HG03565 (cell line): ENCODE results near the gene TRIM71.
"Not testable (repeated sequence)": the region's sequence is repeated elsewhere in the genome, so short reads cannot be mapped to it uniquely, and the experiment has no call there.

ENCODE experiments used
- ATAC-seq: cut with Tn5 transposase; IDR thresholded peaks from one replicate; pipeline ENCODE4 v1.9.1; 2021; ENCODE audit warnings: mild to moderate bottlenecking, moderate library complexity; ENCODE audit not compliant: unreplicated experiment

The TRIM71 gene

DNA sequence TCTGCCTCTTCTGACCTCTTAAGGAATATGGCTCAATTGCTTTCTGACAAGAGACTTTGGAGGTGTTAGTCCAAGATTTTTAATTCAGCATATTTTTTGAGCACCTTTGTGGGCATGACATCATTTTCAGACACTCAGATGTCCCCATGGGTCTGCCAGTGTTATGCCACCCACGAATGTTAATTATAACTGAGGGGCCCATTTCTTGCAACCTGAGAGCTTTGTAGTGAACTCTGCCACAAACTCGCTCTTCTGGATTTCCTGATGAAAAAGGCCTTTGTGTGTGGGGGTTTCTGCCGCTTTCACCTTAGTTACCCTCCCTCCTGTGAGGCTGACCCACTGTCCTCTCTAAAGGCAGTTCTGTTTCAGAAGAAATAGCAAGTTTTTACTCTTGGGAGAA, 69.1 kb downstream of the TRIM71 start:
- ATAC-seq: no peak

DNA sequence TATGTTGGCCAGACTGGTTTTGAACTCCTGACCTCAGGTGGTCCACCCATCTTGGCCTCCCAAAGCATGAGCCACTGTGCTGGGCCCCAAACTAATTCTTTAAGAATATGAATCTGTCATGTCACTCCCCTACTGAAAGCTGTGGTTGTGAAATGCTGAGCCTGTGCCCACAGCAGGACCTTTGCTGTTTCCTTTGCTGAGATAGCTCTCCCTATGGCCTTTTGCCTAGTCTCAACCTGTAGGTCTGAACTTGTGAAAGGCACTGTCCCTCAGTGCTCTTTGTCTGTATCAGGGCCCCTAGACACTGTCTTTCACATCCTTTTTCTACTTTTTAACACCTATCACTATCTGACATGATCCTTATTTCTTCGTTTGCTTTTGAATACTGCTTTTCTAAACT, 70.9 kb downstream of the TRIM71 start:
- ATAC-seq: peak; percentile 91

DNA sequence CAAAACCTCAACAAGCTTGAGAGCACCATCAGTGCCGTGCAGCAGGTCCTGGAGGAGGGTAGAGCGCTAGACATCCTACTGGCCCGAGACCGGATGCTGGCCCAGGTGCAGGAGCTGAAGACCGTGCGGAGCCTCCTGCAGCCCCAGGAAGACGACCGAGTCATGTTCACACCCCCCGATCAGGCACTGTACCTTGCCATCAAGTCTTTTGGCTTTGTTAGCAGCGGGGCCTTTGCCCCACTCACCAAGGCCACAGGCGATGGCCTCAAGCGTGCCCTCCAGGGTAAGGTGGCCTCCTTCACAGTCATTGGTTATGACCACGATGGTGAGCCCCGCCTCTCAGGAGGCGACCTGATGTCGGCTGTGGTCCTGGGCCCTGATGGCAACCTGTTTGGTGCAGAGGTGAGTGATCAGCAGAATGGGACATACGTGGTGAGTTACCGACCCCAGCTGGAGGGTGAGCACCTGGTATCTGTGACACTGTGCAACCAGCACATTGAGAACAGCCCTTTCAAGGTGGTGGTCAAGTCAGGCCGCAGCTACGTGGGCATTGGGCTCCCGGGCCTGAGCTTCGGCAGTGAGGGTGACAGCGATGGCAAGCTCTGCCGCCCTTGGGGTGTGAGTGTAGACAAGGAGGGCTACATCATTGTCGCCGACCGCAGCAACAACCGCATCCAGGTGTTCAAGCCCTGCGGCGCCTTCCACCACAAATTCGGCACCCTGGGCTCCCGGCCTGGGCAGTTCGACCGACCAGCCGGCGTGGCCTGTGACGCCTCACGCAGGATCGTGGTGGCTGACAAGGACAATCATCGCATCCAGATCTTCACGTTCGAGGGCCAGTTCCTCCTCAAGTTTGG, 72.9 kb downstream of the TRIM71 start:
- no peak for ATAC-seq

DNA sequence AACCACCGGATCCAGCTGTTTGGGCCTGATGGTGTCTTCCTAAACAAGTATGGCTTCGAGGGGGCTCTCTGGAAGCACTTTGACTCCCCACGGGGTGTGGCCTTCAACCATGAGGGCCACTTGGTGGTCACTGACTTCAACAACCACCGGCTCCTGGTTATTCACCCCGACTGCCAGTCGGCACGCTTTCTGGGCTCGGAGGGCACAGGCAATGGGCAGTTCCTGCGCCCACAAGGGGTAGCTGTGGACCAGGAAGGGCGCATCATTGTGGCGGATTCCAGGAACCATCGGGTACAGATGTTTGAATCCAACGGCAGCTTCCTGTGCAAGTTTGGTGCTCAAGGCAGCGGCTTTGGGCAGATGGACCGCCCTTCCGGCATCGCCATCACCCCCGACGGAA, 73.6 kb downstream of the TRIM71 start:
- ATAC-seq: no peak

DNA sequence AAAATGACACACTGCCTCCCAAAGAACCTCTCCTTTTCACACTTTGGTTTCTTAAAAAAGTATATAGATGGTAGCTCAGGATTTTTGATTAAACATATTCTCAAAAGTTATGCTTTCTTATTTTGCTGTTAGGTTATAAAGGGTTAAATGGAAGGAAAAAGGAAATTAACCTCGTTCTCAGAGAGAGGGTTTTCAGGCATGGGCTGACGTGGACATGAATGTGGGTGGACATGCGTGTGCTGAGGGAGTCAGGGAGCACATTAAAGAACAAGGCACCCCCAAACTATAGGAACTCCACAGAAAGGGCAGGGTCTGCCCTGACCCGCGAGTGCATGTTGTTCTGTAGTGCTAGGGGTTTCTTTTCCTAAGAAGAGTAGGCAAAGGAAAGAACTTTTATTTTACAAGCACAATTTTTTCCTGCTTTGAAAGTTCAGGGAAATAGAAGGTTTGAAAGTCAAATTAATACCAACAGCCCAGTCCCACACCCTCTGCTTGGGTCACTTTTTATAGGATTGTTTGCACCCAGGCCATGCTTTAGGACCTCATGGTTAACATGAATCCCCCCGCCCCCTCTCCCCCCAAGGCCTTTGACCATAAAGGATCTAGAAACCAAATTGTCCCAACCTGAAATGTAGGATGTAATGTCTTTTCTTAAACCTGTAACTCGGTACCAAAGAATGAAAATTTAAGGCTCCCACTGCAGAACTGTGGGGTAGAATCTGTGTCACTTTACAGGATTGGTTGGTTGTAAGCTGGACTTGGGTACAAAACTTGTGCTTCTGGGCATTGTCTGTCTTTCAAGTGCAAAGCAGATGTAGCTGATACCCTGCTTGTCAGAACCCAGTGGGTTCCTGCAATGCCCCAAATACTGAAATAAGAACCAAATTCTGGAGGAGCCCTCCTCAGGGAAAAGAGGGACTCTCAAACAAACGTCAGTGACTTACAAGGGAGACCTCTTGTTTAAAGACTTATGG, 75.1 kb downstream of the TRIM71 start:
- ATAC-seq: no peak

DNA sequence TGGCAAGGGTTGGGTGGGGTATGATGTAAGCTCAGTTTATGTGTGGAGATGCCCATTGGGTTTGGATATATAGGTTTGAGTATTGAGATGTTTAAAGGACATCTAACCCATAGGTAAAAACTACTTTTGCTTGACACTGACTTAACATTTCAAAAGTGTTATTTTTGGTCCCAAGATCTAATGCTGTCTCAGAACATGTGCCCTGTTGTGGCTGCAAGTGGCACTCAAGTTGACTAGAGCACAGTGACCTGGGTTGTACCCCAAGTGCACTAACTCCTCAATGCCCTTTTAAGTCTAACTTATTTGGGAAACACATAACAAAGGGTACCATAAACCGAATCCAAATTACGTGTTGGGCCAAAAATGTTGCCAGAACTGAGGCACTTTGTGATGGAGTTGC, 77.2 kb downstream of the TRIM71 start:
- ATAC-seq: no peak

DNA sequence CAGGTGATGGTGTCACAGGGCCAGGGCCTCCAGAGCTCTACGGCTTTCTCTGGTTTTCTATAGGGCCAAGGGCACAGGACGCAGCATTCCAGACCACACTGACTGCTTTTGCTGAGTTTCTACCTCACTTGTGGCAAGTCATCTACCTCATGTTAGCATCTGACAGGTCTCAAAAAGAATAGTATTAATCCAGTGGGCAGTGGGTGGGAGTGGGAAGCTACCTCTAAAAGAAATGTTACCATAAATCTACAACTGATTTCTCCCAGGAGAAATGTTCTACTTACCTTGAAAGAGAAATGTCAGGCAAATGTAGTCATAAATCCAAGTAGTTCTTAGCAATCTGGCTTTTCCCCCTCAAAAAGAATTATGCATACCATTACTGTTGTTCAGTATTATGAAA, 77.9 kb downstream of the TRIM71 start:
- ATAC-seq: no peak

DNA sequence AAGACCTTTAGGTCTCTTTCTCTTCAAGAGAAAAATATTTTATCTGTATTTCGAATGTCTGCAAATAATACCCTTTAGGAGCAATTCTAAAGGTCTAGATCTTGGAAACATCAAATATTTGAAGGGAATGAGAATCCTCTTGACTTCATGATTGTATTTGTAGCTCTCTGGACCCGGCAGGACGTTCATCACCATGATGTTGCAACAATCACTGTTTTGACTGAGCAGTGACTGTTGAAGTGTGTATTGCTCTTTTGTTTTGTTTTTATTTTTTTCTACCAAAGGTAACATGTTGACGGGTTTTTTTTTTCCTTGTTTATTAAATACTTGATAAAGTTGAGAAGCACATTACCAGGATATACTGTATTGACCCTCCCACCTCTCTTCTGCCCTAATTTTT, 78.3 kb downstream of the TRIM71 start:
- ATAC-seq: no peak

DNA sequence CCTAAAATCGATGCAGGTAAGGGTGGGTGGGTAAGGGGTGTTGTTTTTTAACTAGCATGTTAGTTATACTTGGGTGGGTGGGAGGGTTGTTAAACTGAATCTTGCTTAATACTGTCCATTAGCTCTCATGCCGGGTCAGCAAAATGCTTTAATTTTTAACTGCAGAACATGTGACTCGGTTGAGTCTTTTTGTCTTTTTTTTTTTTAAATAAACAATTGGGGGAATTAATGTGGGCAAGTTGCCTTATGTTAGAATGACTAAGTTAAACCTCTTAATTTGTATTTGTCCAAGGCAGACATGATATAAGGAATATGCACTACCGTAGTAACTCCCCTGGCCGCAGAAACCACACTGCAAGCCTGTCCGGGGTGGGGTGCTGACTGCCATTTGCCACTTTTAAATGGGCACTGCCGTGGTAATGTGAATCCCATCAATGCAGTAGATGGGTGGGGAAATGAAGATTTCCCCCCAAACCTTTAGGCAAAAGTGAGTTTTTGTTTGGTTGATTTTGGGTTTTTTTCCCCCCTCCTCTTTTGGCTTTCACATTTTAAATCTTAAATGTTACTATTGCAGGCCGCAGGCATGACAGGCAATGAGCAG, 79.3 kb downstream of the TRIM71 start:
- no peak for ATAC-seq

DNA sequence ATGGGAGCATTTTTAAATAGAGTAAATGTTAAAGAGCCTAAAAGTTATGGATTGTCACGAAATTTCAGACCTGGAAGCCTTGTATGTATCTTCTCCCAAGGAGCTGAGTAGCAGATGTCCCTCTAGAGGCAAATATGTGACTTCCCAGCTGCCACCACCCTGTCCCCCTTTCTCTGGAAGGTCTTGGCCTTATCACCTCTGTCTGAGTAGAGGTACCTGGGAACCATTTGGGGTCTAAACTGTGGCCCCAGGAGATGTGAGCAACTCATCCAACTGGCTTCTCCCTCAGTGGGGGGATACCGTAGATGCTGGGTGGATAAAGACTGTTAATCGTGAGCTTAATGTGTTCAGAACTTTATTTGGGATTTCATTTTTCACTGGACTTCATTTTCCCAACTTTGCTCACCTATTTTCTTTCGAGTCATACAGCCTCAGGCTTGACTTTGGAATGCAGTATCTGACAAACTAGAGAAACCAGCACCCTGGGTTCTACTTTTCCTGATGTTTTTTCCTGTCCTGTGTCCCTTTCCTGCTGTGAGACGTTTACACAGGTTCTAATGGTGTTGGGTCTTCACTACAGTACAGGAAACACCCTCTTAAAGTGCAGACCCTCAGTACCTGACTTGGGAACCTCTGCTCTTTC, 80.3 kb downstream of the TRIM71 start:
- no peak for ATAC-seq

DNA sequence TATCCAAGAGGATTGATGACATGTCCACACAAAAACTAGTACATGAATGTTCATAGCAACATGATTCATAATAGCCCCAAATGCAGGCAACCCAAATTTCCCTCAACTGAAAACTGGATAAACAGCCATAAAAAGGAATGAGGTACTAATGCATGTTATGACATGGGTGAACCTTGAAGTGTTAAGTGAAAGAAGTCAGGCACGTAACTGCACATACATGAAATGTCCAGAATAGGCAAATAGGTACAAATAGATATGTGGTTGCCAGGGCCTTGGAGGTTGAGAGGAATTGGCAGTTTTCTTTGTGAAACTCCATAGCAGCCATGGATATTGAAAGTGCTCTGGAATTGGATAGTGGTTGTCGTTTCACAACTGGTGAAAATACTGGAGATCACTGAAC, 81.5 kb downstream of the TRIM71 start:
- ATAC-seq: no peak

DNA sequence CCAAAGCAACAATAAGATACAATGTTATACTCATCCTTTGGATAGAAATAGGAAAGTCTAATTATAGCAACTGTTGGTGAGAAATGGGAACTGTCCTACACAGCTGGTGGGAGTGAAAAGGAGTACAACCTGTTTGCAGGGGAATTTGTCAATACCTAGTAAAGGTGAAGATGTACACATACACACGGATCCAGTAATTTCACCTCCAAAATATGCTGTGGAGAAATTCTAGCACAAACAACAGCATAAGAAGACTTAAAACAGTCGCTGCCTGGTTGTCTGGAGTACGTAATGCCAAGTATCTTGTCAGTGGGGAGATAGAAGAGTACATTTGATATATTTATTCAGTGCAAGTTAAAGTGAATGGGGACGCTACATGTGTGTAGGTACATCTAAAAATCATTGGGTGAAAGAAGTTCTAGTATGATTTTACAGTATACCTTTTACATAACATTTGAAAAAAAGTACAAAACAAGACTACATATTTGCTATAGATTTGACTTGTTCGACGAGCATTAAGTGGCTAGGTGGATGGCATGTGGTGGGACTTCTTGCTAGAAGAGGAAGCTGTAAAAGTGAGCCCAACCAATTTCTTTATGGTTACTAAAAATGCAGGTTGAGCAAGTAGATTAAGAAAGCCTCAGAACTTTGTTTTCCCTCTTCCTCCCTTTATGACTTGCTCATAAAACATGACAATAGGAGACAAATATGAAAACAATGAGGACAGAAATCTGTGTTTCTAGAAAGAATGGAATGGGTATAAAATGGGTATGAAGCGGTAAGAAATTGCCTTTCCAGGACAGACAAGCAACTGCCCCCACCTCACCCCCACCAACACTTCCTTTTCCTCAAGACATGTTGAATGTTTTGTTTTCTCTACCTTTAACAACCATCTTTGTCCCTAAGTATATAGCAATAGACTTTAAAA, 83.5 kb downstream of the TRIM71 start:
- ATAC-seq: no peak

DNA sequence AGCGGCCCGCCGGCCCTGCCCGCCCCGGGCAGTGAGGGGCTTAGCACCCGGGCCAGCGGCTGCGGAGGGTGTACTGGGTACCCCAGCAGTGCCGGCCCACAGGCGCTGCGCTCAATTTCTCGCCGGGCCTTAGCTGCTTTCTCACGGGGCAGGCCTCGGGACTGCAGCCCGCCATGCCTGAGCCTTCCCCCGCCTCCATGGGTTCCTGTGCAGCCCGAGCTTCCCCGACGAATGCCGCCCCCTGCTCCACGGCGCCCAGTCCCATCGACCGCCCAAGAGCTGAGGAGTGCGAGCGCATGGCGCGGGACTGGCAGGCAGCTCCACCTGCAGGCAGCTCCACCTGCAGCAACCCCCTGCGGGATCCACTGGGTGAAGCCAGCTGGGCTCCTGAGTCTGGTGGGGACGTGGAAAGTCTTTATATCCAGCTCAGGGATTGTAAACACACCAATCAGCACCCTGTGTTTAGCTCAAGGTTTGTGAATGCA, 85.1 kb downstream of the TRIM71 start:
- not testable (repeated sequence) for ATAC-seq

DNA sequence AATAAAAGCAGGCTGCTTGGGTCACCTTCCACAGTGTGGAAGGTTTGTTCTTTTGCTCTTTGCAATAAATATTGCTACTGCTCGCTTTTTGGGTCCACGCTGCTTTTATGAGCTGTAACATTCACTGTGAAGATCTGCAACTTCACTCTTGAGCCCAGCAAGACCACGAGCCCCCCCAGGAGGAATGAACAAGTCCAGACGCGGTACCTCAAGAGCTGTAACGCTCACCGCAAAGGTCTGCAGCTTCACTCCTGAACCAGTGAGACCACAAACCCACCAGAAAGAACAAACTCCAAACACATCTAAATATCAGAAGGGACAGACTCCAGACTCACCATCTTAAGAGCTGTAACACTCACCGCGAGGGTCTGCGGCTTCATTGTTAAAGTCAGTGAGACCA, 86.2 kb downstream of the TRIM71 start:
- no peak for ATAC-seq

DNA sequence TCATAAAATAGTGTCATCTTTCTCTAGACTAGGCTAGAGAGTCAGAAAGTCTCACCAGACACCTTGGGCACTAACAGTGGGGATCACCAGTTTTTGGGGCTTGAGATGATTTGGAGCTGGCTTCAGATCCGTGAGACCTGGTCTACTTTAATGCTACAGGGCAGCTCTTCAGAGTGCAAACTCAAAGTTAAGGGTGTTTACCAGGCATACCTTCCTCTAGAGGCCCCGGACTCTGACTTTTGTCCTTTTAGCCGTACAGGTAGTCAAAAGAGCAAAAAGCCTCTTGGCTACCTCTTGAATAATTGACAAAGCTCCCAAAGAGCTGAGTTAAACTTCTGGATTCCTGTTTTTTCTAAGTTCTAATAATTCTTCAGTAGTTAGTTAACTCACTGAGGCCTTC, 92.2 kb downstream of the TRIM71 start:
- no peak for ATAC-seq

DNA sequence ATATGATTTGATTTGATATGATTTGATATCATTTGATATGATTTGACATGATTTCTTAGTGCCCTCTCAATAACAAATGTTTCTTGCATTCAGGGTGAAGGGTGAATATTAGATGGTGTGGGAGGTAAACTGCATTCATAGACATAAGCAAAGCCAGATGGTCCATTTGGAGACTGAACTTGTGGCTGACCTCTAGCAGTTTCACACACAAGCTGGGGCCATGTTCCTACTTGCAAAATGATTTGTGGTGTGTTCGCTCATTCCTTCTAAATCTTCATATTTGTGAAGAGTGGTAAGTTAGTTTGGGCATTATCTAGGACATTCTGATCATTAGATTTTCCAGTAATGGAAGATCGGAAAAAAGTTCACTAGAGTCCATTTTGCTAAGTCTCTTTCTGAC, 93.2 kb downstream of the TRIM71 start:
- ATAC-seq: no peak

DNA sequence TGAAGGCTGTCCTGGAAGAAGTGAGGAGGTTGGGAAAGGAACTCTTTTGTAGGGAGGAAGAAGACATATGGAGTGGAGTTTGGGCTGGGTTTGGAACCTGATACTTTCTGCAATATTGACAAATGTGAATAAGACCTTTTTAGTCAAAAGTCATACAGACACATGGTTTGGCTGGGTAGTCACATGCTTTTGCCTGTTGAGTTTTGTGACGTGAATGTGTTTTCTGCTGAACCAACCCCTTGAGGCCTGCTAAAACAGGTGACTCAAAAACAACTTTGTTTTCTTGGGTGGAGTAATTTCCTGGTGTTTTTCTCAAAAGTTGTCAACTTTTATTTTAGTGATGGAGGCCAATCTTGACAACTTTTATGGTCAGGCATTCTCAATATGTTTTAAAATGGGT, 94.2 kb downstream of the TRIM71 start:
- ATAC-seq: no peak

DNA sequence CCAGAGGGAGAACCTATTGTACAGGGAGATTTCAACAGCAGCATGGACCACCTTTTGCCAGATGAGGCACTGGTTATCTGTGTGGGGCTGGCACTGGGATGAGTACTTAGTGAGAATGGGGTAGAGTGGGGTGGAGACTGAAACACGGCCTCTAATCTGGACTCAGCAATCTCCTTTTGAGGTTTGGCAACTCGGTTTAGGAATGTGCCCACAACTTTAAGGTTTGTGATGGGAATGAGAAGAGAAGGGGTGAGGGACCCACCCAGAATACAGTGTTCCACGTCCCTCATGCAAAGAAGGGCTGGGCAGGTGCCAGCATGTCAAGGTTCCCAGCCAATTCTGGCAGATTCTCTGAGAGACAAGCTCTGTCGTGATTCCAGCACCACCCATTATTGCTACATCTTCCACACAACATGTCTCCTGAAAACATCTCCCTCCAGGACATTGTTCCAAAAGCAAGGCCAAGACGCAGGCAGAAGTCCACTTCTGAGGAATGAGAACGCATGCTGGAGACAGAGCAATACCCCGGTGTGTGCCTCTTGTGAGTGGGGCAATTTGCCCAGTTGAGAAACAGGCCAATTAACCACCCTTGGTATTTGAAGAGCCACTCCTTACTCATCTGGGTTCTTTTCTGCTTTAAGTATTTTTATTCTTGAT, 96.1 kb downstream of the TRIM71 start:
- ATAC-seq: no peak

DNA sequence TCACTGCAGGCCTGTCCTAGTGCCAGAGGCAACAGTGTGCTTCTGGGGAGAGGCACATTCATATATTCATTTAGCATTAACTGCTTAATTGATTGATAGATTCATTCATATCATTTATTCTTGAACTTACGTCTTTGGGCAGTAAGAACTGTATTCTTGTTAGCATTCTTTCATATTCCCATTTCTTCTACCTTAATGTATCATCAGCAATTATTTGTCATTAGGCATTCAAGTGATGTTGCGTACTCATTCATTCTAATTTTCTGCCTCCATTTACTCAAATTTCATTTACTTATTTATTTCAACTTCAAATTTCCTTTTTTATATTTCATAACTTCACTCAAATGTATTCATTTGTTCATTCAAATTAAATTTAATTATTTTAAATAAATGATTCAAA, 102.1 kb downstream of the TRIM71 start:
- no peak for ATAC-seq
